ENCODE measurements around the gene PDZD8.

The PDZD8 gene

GRCh38 chr10:117390420-117390819, 15.2 kb upstream of the PDZD8 start:
- DNase-seq = no peak
- no peak for ATAC-seq

GRCh38 chr10:117386805-117387204, 11.6 kb upstream of the PDZD8 start:
- DNase-seq (no peak), ATAC-seq (no peak)

- DNase-seq = no peak
- no peak for ATAC-seq
Measured at GRCh38 chr10:117382861-117383260, 7.6 kb upstream of the PDZD8 start.

GRCh38 chr10:117374506-117375359, 507 bp downstream of the PDZD8 start:
- peak; percentile 46 for DNase-seq

GRCh38 chr10:117373823-117374505, 1.3 kb downstream of the PDZD8 start:
- peak; percentile 14 for ATAC-seq
- DNase-seq = peak; percentile 30

More at GRCh38 chr10:117374506-117375359, 507 bp downstream of the PDZD8 start:
- peak; percentile 41 for ATAC-seq

- DNase-seq = no peak
- no peak for ATAC-seq
Measured at GRCh38 chr10:117370205-117370604, 5.0 kb downstream of the PDZD8 start.

- ATAC-seq = no peak
- DNase-seq = no peak
Measured at GRCh38 chr10:117367718-117368117, 7.5 kb downstream of the PDZD8 start.

GRCh38 chr10:117366741-117367140, 8.5 kb downstream of the PDZD8 start:
- no peak for ATAC-seq
- no peak for DNase-seq

GRCh38 chr10:117365612-117366011, 9.6 kb downstream of the PDZD8 start:
- DNase-seq (no peak), ATAC-seq (no peak)

GRCh38 chr10:117364110-117364960, 10.9 kb downstream of the PDZD8 start:
- no peak for ATAC-seq
- no peak for DNase-seq

- DNase-seq = no peak
- peak; percentile 70 for ATAC-seq
Measured at GRCh38 chr10:117363028-117363427, 12.2 kb downstream of the PDZD8 start.

- DNase-seq (no peak), ATAC-seq (no peak)
Measured at GRCh38 chr10:117362313-117362712, 12.9 kb downstream of the PDZD8 start.

GRCh38 chr10:117360994-117361667, 14.1 kb downstream of the PDZD8 start:
- no peak for DNase-seq
- no peak for ATAC-seq

- DNase-seq = no peak
Measured at GRCh38 chr10:117360016-117360415, 15.2 kb downstream of the PDZD8 start.

GRCh38 chr10:117355072-117355471, 20.2 kb downstream of the PDZD8 start:
- DNase-seq = no peak
- ATAC-seq = no peak

More at GRCh38 chr10:117360016-117360415, 15.2 kb downstream of the PDZD8 start:
- peak; percentile 78 for ATAC-seq

- DNase-seq (no peak), ATAC-seq (no peak)
Measured at GRCh38 chr10:117353684-117354083, 21.6 kb downstream of the PDZD8 start.

- no peak for ATAC-seq
- DNase-seq = no peak
Measured at GRCh38 chr10:117352724-117353123, 22.5 kb downstream of the PDZD8 start.

GRCh38 chr10:117351996-117352395, 23.2 kb downstream of the PDZD8 start:
- ATAC-seq = no peak
- no peak for DNase-seq

GRCh38 chr10:117351558-117351957, 23.7 kb downstream of the PDZD8 start:
- no peak for DNase-seq
- ATAC-seq = no peak

- ATAC-seq (no peak), DNase-seq (no peak)
Measured at GRCh38 chr10:117350909-117351308, 24.3 kb downstream of the PDZD8 start.

- no peak for ATAC-seq
- no peak for DNase-seq
Measured at GRCh38 chr10:117348236-117348635, 27.0 kb downstream of the PDZD8 start.

- no peak for ATAC-seq
Measured at GRCh38 chr10:117346574-117346973, 28.7 kb downstream of the PDZD8 start.

More at GRCh38 chr10:117346574-117346973, 28.7 kb downstream of the PDZD8 start:
- no peak for DNase-seq
